22Rv1 (cell line): ENCODE results near the gene IRF4.

Experiments used
- H3K27ac ChIP-seq: fragments of 450-650 bp; 2 replicates; pipeline ENCODE4 v1.5.1; 2017
- ZFX ChIP-seq: fragments of 450-650 bp; IDR thresholded peaks from 2 replicates; pipeline ENCODE4 v1.6.1; 2017; ENCODE audit warnings: antibody characterized with exemption, borderline replicate concordance
- TF ChIP-seq, protein P1 (sequence below): fragments of 450-650 bp; IDR thresholded peaks from 2 replicates; pipeline ENCODE4 v1.5.1; 2017; ENCODE audit warnings: mild to moderate bottlenecking

IRF4 gene

DNA sequence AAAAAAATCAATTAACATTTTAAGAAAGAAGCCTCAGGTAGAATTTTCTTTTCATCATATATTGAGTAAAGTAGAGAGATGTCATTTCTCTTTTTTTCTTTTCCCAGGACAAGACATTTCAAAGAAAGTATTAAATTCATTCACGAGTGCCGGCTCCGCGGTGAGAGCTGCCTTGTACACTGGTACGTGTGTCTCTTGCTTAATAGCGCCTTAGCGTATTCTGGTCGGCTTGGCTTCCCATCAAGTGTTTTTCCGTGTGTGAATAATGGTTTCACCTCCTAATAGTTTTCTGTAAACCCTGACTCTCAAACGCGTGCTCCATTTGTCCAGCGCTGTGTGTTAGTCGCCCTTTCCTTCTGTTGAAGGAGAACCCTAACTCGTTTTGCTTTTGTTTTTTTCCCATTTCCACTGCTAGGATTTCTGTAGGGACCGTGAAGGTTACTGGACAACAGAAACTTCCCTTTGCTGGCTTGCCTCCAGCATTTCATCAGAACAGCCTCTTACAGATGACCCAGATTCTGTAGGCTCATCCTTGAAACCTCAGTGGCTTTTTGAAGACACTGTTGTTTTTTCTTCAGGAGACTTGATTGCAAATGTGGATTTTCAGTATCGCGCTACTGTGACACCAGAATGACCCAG, 45.7 kb upstream of the IRF4 start:
- TF ChIP-seq, protein P1, sequence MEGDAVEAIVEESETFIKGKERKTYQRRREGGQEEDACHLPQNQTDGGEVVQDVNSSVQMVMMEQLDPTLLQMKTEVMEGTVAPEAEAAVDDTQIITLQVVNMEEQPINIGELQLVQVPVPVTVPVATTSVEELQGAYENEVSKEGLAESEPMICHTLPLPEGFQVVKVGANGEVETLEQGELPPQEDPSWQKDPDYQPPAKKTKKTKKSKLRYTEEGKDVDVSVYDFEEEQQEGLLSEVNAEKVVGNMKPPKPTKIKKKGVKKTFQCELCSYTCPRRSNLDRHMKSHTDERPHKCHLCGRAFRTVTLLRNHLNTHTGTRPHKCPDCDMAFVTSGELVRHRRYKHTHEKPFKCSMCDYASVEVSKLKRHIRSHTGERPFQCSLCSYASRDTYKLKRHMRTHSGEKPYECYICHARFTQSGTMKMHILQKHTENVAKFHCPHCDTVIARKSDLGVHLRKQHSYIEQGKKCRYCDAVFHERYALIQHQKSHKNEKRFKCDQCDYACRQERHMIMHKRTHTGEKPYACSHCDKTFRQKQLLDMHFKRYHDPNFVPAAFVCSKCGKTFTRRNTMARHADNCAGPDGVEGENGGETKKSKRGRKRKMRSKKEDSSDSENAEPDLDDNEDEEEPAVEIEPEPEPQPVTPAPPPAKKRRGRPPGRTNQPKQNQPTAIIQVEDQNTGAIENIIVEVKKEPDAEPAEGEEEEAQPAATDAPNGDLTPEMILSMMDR = no peak
- no peak for TF ChIP-seq ZFX
- no peak overlapping the region for H3K27ac ChIP-seq

GRCh38 chr6:346386-347030, 45.0 kb upstream of the IRF4 start:
- TF ChIP-seq ZFX = no peak
- TF ChIP-seq, protein P1 = no peak
- no peak overlapping the region for H3K27ac ChIP-seq

GRCh38 chr6:347232-347631, 44.3 kb upstream of the IRF4 start:
- TF ChIP-seq, protein P1 = no peak
- TF ChIP-seq ZFX = no peak
- no peak overlapping the region for H3K27ac ChIP-seq

GRCh38 chr6:347951-348859, 43.3 kb upstream of the IRF4 start:
- no peak for TF ChIP-seq ZFX
- TF ChIP-seq, protein P1 = no peak
- H3K27ac ChIP-seq = no peak overlapping the region

DNA sequence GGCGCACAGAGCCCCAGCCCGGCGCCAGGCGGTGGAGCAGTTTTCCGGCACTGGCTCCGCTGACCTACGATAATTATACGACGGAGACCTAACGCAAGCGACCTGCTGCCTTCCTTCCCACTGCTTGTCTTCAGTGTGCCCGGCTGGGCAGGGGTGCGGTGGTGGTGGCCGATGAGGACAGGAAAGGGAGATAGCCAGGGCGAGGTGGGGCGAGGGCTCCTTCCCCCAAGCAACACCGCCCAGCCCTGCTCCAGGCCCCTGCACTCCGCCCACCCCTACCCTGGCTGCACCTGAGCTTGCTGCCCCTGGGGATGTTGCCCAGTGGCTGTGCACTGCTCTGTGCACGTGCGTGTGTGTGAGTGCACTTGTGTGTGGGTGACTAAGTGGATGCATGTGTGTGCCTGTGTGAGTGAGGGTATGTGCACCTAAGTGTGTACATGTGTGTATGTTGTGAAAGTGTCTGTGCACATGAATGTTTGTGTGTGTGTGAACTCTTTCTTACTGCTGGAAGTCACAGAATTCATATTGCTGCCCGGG, 42.6 kb upstream of the IRF4 start:
- no peak for TF ChIP-seq ZFX
- TF ChIP-seq, protein P1 = no peak
- no peak overlapping the region for H3K27ac ChIP-seq

GRCh38 chr6:349491-349921, 42.0 kb upstream of the IRF4 start:
- TF ChIP-seq, protein P1 = no peak
- no peak for TF ChIP-seq ZFX
- H3K27ac ChIP-seq = no peak overlapping the region
